Stimulated activated CD4-positive, alpha-beta T cell treated with anti-CD3 and anti-CD28 coated beads, TNF-alpha, amount 100 ng/mL, for 4 hours (primary cell): ENCODE measurements around the gene HSD17B11.
"Not testable (repeated sequence)": the region's sequence is repeated elsewhere in the genome, so short reads cannot be mapped to it uniquely, and the experiment has no call there.

Experiments used
- DNase-seq, 3 experiments: peaks; one replicate each; pipeline ENCODE4 v3.0.0-alpha.2; 2020; ENCODE audit warnings: low read depth in 3 of 3

The HSD17B11 gene

DNA sequence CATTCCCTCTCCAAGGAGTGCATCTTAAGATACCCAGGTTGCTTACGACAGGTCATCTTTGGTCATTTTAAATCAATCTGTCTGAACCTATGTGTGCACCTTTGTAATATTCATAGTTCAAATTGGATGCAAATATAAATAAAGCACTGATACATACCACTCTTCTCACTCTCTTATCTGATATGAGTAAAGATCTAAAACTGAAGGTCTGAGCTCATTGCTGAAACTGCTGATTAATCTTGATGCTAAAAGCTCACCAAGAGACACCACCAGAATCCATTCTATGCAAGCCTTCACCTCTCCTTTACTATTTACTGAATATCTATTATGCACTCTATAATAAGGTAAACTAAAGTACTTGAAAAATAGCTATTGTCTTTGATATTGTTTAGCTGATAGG lies 84.9 kb downstream of the HSD17B11 start:
- DNase-seq, result no peak

DNA sequence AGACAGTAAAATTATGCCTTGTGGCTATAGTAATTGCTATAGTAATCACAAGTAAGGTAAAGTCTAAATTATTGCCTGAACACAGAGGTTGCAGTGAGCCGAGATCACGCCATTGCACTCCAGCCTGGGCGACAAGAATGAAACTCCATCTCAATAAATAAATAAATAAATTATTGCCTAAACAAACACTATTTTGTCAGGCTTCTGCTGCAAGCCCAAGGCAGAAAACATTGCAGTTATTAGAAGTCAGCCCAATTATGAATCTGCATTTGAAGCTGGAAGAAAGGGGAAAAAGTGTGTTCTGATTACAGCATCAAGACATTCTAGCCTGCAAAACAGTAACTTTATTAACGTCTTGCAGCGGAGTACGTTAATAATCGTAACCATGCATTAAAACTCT lies 85.4 kb downstream of the HSD17B11 start:
- DNase-seq, result no peak

DNA sequence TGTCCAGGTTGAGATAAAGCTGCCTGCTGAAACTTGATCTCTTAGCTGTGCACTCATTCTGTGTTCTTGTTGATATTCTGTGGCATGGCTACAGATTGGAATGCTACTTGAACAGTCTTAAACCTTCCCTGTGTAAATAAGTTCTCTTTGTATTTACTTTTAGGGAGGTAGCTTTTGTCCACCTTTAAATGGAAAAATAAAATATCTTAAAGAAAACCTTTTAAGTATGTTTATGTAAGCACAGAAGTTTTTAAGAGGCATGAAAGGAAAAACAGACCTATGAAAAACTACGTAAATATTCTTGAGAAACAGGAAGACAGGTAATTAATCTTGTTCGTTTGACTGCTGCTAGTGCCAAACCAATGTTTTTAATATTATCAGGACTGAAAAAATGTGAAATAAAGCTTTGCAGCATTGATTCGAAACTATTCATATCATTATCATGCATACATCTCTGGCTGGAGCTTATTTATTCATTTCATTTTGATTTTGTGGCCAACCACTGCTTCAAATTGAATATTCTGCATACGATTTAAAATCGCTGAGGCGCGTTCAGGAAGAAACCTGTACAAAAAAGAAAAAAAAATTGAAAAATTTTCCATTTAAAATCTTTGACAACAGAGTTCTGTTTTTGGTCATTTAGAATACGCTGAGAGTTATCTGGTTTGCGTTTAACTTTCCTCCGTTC lies 86.1 kb downstream of the HSD17B11 start:
- no peak for DNase-seq

DNA sequence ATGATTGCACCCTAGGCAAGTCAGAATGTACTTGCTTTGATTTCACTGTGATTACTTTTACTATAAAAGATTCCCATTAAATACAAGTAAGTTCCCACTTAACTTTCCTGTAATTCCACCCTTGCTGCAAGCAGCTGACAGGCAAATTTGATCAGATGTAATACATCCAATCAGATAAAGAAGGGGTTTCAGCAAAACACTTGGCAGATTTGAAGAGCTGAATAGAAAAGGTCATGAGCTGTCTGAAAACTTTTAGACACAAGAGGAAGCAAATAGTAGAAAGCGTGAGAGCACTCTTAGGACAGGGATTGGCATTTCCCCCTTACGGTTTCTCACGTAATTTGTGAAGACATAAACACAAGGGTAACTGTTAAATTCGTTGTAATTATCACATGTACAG lies 91.1 kb downstream of the HSD17B11 start:
- DNase-seq, result no peak

DNA sequence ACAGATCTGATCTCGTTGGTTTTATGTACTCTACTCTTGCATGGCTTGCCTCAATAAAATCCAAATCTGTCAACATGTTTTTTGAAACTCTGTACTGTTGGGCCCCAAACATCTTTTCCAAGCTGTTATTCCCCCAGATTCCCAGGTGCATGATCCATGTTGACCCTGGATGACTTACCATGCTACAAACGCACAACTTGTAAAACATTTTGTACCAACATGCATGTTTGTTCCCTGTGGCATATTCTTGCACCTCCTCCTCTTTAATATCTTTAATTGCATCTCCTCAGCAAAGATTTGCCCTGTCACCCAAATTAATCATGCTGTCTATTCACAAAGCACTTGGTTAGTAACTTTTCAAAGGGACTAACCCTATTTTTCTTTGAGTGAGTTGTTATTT lies 92.6 kb downstream of the HSD17B11 start:
- DNase-seq, result no peak

DNA sequence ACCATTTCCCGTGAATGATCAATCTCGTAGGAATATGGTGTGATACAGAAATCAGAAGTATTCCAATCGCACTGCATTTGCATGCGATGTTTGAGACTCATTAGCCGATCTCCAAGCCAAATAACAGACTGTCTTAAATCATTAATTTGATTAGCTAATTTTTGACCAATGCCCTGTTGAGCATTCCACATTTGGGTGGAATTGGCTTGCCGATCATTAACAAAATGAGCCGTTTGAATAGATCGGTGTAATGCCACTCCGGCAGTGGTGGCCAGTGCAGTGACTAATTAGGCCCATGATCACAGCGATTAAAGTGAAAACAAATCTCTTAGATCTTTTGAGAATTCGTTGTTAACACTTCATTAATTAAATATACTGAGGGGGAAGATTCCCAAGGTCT lies 96.1 kb downstream of the HSD17B11 start:
- not testable (repeated sequence) for DNase-seq

DNA sequence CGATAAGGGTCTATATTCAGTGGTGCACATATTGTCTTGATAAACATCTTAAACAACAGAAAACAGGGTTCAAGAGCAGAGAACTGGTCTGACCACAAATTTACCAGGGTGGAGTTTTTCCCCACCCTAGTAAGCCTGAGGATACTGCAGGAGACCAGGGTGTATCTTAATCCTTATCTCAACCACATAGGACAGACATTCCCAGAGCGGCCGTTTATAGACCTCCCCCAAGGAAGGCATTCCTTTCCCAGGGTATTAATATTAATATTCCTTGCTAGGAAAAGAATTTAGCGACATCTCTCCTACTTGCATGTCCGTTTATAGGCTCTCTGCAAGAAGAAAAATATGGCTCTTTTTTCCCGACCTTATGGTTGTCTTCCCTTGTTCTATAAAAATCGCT lies 97.1 kb downstream of the HSD17B11 start:
- not testable (repeated sequence) for DNase-seq

DNA sequence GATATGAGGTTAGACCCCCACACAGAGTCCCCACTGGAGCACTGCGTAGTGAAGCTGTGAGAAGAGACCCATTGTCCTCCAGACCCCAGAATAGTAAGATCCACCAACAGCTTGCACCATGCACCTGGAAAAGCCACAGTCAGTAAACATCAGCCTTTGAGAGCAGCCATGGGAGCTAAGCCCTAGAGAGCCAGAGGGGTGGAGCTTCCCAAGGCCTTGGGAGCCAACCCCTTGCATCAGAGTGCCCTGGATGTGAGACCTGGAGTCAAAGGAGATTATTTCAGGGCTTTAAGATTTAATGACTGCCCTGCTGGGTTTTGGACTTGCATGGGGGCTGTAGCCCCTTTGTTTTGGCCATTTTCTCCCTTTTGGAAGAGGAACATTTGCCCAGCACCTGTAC lies 104.0 kb downstream of the HSD17B11 start:
- no peak for DNase-seq
